ENCODE results near the gene CRADD.

The CRADD gene

GRCh38 chr12:93746572-93747168, 69.5 kb downstream of the CRADD start:
- no peak for TF ChIP-seq CTCF (IDR thresholded peaks at IDR 0.05; ENCODE audit: low read length, missing control alignments)
- DNase-seq (ENCODE audit: low read depth), result no peak
- no peak overlapping the region for H3K4me3 ChIP-seq (replicated peaks; ENCODE audit: low read depth, low read length)

DNA sequence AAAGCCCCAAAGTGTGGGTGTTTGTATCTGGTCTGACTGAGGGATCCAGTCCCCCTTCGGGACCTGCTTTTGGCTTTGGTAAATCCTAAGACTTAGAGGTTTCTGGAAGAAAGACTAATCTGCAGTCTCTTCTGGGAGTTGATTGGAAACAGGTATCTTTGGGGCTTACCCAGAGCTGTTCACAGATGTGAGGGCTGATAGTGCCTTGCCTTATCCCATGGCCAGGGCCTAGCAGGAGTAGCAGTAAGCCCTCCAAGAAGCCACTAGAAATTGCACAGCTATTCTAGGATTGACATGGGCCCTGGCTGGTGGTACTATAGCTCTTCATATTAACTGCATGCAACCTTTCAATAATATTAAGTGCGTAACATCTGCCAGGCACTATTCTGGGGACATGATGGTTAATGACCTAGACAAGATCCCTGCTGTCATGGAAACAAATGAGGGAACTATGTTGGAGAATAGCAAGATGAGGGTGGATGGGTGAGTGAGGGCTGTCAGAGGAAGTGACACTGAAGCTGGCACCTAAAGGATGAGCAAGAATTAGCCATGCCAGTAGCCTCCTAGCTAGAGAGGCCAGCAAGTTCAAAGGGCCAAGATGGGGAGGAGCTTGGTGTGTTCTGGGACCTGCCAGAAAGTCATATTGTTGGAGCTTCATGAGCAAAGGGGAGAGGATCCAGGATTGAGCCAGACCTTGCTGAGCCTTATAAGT, 71.7 kb downstream of the CRADD start:
- no peak for TF ChIP-seq CTCF (IDR thresholded peaks at IDR 0.05; ENCODE audit: low read length, missing control alignments)
- no peak overlapping the region for H3K4me3 ChIP-seq (replicated peaks; ENCODE audit: low read depth, low read length)
- DNase-seq (ENCODE audit: low read depth), result no peak

GRCh38 chr12:93749515-93749914, 72.3 kb downstream of the CRADD start:
- DNase-seq (ENCODE audit: low read depth), result no peak
- no peak overlapping the region for H3K4me3 ChIP-seq (replicated peaks; ENCODE audit: low read depth, low read length)
- no peak for TF ChIP-seq CTCF (IDR thresholded peaks at IDR 0.05; ENCODE audit: low read length, missing control alignments)

DNA sequence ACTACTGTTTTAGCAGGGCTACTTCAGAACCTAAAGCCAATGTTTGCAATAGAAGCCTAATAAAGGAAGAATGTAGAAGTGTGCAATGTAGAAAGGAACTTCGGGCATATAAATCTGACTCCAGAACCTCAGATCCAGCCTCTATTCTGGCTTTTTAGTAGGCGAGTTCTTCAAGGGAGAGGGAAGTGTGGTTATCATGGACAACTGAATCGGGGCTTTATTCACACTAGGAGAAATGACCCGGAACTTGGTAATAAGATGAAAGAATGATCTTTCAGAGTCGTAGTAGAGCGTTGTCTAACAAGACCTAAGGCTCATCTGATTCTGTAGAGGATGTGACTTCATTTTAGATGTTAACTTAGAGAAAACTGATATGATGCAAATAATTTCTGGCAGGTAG, 72.9 kb downstream of the CRADD start:
- no peak overlapping the region for H3K4me3 ChIP-seq (replicated peaks; ENCODE audit: low read depth, low read length)
- no peak for DNase-seq (ENCODE audit: low read depth)
- no peak for TF ChIP-seq CTCF (IDR thresholded peaks at IDR 0.05; ENCODE audit: low read length, missing control alignments)

GRCh38 chr12:93751864-93752610, 74.9 kb downstream of the CRADD start:
- TF ChIP-seq CTCF (IDR thresholded peaks at IDR 0.05; ENCODE audit: low read length, missing control alignments), result no peak
- no peak overlapping the region for H3K4me3 ChIP-seq (replicated peaks; ENCODE audit: low read depth, low read length)
- DNase-seq (ENCODE audit: low read depth), result peak; percentile 17

DNA sequence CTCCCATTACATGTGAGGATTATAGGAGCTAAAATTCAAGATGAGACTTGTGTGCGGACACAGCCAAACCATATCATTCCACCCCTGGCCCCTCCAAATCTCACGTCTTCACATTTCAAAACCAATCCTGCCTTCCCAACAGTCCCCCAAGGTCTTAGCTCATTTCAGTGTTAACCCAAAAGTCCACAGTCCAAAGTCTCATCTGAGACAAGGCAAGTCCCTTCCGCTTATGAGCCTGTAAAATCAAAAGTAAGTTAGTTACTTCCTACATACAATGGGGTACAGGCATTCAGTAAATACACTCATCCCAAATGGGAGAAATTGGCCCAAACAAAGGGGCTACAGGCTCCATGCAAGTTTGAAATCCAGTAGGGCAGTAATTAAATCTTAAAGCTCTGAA, 76.1 kb downstream of the CRADD start:
- H3K4me3 ChIP-seq (replicated peaks; ENCODE audit: low read depth, low read length), result no peak overlapping the region
- DNase-seq (ENCODE audit: low read depth), result no peak
- TF ChIP-seq CTCF (IDR thresholded peaks at IDR 0.05; ENCODE audit: low read length, missing control alignments), result no peak
